GM19239 (cell line): ENCODE data around the gene MARVELD1.
"Not testable (repeated sequence)": the region's sequence is repeated elsewhere in the genome, so short reads cannot be mapped to it uniquely, and the experiment has no call there.

Experiments
- DNase-seq: peaks from one replicate; pipeline ENCODE4 v3.0.0; 2011; ENCODE audit warnings: low spot score; ENCODE audit not compliant: insufficient read length
- FAIRE-seq: peaks from 2 replicates; lab custom pipeline; 2011; peaks lifted over from hg19 to GRCh38; lab: Jason Lieb, UNC

The MARVELD1 gene

DNA sequence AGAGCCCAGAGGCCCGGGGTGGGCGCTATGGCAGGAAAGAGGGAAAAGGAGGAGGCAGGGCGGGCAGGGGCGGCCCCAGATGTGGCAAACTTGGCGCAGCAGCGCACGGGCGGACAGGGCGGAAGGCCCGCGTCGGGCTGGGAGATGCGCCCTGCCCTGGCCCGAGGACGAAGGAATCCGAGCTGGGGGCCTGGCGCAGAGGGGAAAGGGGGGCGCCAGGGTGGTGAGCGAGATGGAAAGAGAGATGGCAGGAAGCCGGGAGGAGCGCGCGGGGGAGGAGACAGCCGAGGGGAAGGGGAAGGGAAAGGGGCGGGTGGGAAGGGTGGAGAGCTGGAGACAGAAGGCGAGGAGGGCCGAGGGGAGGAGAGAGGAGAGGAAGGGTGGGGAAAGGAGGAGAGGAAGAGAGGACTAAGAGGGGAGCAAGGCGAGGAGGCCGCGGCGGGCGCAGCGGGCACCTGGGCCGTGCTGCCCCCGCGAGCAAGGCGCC is at the start of gene MARVELD1:
TSS of gene MARVELD1 (plus strand) at position 392 of the 487 bp plus-strand sequence. CDS start 147 bp downstream, outside the sequence.
- FAIRE-seq (no peak), DNase-seq (no peak)

DNA sequence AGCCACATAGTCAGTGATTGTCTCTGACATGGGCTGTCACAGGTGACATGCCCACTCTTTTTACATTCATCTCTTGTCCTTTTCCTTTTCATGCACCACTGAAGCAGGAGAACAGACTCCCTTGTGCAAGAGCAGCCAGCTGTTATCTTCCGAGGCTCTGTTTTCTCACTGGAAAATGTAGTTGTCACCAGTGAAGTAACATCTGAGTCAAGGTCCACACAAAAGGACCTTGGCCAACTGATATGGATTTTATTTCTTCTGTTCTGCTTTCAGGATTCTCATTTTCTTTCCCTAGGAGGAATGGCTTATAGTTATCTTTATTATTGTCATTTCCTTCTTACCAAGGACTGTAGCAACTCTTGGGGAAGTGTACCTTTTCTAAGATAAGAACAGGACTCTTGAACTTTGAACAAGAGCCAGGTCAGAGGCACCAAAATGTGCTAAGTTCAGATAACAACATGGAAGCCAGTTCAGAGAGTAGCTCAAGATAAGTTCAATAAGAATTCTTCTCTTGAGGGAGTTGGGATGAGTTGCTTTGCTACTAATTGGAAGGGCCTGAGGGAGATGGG is 49.2 kb upstream of the MARVELD1 start:
- FAIRE-seq (no peak), DNase-seq (no peak)

DNA sequence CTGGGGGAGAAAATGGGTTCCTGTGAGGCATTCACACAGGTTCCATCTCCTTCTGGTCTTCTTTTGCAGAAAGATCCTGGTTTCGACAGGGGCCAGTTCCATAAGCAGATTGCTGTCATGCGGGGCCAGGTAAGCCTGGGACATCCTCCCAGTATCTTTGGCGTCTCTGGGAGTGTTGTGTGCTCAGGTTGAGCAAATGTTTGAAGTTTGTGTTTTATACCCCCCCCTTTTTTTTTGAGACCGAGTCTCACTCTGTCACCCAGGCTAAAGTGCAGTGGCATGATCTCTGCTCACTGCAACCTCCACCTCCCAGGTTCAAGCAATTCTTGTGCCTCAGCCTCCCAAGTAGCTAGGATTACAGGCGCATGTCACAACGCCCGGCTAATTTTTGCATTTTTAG is 46.5 kb upstream of the MARVELD1 start:
- DNase-seq (no peak), FAIRE-seq (no peak)

DNA sequence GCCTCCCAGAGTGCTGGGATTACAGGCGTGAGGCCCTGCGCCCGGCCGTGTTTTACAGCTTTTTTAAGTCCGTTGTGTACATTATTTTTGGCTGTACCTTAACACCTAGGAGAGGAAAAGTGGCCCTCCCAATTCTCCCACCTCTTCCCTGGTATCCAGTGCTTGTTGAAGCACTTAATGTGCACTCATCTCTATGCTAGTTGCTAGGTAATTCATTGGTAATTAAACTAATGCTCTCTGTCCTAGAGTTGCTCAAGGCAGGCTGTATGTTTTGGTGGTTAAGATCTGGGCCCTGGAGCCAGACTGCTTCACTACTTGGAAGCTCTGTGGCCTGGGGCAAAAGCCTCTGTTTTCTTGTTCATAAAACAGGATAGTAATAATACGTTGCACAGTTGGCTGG is 46.1 kb upstream of the MARVELD1 start:
- DNase-seq, result no peak
- FAIRE-seq, result no peak

DNA sequence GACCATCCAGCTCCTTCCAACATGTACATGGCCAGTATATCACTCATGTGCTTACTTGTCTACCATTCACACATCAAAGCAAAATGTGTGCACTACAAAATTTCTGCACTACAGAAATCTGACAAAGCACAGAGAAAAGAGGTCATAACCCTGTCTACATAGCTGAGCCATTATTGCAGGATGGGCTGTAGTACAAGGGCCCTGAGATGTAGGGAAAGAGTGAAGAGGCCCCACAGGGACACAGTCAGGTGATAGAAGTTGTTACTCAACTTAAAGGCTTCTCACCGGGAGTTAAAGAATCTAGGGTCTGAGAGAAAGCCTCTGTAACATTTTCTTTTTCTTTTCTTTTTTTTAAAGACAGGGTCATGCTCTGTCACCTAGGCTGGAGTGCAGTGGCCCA is 44.0 kb upstream of the MARVELD1 start:
- no peak for DNase-seq
- FAIRE-seq, result no peak

DNA sequence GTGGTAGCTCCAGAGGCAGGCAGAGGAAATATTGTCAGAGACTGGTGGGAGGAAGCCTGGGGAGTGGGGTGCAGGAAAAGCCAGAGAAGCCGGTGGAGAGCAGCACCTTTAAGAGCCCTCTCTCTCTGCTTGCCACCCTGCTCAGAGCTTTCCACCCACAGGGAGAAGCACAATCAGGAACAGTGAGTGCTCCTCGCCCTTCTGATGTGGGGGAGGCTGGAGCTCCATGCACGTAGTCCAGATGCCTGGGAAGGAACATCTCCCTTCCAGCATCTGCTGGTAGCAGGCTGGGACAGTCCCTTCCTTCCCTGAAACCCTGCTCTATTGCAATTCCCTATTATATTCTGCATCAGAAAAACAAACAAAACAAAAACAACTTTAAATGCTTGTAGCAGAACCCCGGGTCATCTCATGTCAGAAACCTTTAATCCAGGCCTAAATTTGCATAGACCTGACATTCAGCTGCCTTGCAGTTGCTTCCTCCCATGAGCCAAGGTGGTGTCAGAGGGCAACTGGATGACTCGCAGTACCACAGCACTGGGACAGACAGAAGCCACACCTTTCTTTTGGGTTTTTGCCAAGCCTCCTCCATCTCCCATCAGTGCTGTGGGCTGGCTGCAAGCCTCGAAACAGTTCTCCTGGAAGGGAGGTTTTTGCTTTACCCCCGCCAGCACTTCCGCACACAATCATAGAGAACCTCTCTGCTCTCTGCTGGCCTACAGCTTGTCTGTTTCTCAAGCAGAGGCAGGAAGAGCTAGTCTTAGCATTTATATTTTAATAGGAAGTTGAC is 39.6 kb upstream of the MARVELD1 start:
- FAIRE-seq, result no peak
- DNase-seq, result no peak

DNA sequence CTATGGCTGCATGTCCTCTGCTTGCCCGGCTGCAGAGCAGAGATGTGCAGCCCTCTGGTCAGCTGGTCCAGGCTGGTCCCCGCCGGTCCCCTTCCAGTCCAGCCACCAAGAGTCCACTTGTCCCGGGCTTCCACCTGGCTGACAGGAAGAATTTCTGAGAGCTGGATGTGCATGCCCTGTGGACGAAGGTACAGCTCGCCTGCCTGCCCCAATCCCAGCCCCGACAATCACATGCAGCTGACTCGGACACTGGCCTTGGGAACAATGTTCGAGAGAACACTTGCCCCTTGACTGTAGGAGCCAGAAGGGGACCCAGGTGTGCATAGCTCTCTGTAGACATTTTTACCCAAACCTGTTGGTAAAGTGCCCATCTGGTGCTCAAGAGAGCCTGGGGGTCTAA is 38.3 kb upstream of the MARVELD1 start:
- FAIRE-seq (no peak), DNase-seq (no peak)

DNA sequence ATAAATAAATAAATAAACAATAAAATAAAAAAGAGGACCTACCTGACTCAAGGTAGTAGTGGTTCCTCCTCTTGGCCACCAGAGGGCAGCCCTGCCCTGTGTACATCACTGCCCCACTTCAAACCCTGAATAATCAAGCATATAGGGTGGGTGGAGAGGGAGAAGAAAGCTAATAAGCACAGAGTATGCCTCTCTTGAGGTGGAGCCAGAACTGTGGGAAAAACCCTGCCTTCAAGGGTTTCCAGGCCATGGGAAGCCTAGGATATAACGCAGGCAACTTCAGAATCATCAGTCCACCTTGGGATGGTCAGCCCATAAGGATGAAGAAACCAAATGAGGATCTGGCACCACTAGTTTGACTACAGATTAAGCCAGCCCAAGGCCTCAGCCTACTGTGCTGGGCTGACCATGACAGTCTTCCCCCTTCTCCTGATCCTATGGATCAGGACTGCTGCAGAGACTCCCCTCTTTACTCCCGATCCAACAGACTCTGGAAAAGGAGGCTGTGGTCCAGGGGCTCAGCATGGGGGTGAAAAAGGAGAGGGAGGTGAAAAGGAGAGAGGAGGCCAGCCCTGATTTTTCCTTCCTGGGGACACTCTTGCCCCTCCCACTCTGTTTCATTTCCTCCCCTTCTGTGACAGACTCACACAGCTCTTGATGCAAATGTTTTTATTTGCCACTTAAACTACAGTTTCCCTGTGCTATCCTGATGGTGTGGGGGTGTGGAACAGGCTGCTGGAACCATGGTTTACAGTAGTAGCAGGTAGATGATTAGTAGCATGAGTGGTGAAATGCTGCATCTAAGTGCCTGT is 36.6 kb upstream of the MARVELD1 start:
- FAIRE-seq (peak; percentile 86), DNase-seq (peak; percentile 52)

DNA sequence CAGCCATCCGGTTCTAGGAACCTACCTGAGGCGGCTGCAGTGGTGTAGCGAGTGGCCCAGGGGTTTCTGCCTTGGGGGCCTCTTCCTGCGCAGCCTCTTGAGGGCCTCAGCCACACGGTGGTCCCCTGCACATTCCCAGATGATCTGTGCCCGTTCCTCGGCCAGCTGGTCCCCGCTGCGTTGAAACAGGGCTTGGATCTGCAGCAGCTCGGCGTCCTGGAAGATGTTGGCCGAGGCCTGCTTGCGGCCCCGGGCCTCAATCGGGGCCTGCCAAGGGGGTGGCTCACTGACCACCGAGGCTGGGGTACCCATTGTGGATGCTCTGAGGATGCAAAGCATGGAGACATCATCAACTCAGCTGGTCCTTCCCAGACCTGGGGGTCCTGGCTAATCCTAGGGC is 33.9 kb upstream of the MARVELD1 start:
- FAIRE-seq, result no peak

DNA sequence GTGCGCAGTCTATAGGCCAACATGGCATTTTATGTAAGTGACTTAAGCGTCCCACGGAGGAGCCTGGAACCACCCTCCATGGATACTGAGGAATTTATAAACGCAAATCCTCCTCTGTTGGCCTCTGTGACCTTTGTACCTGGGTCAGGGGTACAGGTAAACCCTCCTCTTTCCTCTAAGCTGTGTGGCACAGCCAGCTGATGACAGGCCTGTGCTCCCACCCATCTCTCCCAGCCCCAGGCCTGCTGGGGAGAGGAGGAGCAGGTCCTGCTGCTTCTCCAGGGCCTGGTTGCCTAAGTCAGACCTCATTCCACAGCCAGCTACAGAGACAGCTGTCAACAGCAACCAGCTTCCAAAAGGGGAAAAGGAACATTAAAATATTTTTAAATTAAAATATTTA is 31.5 kb upstream of the MARVELD1 start:
- FAIRE-seq, result no peak
- DNase-seq, result no peak

More for the DNA sequence above, 33.9 kb upstream of the MARVELD1 start:
- DNase-seq, result no peak

DNA sequence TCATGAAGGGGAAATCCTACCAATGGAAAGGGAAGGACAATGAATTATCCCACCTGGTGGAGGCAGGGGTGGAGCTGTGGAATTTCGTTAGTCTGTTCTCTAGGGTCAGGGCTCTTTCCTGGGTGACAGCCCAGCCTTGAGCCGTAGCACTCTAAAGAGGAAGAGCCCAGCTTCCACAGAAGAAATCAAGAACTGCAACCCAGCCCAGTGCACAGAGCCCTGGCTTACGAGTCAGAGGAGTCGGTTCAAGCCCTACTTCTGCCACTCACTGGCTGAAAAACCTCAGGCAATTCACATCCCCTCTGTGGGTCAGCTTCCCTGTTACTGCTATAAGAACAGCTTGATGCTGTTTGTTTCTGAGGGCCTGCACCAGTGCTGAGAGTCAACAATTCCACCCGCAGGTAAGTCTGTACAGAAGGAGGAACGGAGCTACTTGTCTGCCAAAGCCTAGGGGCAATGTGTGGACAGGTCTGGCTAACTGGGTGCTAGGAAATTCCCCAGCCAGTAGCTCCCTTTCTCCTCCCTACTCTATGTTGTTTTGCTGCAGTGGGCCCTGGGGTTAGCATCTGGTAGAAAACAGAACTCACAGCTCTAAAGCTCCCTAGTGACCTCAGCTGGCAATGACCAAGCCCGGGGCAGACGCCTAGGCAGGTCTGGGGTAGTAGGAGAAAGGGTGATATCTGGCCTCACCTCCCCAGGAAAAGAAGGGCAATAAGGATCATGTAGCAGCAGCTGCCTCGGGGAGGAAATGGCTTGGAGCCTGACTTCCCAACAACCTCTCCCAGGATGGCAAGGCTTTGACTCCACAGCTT is 29.8 kb upstream of the MARVELD1 start:
- FAIRE-seq, result no peak
- no peak for DNase-seq

DNA sequence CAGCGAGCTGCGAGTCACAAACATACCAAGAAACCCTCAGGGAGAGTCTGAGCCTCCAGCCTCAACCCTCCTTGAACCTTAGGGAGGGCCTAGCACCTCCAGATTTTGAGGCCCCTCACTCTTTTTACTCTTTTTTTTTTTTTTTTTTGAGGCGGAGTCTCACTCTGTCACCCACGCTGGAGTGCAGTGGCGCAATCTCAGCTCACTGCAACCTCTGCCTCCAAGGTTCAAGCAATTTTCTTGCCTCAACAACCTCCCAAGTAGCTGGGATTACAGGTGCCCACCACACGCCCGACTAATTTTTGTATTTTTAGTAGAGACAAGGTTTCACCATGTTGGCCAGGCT is 29.2 kb upstream of the MARVELD1 start:
- DNase-seq, FAIRE-seq: not testable (repeated sequence)

DNA sequence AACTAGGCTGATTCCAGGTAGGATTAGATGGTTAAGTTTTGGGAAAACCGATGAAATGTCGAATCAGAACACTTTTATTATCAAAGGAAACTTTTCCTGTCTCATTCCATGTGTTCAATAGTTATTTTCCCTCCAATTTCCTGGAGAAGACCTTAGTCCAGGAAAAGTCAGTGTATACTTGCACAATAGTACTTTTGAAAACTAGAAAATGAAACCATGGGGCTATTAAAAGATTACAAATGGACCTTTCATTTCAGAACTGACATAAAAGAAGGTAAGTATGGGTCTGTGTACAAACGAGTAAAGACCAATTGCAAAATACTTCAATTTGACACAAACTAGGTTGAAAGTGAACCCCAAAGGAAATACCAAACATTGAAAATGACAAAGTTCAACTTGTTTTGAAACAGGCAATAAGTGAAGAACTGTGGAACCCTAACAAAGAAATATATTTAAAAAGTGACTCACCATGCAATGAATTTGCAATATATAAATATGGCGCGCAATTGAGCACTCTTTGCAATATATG is 28.6 kb upstream of the MARVELD1 start:
- DNase-seq (no peak), FAIRE-seq (no peak)

DNA sequence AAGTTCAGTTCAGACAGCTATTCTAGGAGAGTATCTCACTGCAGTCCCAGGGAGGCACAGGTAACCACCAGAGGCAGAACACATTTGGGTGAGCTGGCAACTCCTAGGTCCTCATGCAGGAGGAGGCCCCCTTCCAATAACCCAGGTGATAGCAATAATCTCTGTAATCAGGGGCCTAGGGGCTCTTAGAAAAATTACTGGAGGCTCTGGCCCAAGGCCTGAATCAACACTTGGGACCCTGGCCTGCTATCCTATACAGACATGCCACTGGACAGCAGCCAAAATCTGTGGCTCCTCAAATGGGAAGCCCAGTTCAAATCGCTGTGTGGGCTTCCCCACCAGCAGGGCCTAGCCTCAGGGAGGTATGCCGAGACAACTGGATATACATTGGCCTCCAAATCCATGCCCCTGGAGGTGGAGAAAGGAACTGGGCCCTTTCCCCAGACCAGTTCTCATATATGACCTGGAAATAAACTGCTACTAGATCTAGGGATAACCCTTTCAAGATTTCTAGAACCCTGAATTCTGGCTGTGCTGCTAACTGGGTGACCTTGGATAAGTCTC is 28.1 kb upstream of the MARVELD1 start:
- no peak for FAIRE-seq
- no peak for DNase-seq

DNA sequence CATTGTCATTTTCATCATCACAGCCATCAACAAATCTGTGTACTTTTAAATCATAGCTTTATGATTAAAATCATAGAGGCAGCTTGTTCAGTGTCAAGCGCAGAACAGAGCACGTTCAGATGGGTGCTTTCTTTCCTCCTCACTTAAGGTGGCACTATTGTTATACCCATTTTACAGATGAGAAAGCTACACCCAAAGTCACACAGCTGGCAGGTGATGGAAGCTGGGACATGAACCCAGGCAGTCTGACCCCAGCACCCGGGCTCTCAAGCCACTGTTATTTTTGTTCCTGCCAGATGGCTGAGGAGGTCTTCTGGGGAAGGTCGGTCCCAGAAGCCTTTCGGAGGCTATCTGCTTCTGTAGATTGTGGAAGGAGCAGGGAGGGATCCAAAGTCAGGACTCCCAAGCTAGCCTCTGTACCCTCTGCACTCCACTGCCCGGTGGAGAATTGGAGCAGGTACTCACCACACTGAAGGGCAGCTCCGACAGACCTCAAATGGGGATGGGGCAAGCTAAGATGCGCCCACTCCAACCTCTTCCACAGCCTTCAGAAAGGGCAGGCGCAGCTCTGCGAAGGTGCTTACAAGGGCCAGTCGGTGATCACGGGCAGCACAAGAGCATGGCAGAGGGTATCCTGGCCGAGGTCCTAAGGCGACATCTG is 27.1 kb upstream of the MARVELD1 start:
- DNase-seq (no peak), FAIRE-seq (no peak)

DNA sequence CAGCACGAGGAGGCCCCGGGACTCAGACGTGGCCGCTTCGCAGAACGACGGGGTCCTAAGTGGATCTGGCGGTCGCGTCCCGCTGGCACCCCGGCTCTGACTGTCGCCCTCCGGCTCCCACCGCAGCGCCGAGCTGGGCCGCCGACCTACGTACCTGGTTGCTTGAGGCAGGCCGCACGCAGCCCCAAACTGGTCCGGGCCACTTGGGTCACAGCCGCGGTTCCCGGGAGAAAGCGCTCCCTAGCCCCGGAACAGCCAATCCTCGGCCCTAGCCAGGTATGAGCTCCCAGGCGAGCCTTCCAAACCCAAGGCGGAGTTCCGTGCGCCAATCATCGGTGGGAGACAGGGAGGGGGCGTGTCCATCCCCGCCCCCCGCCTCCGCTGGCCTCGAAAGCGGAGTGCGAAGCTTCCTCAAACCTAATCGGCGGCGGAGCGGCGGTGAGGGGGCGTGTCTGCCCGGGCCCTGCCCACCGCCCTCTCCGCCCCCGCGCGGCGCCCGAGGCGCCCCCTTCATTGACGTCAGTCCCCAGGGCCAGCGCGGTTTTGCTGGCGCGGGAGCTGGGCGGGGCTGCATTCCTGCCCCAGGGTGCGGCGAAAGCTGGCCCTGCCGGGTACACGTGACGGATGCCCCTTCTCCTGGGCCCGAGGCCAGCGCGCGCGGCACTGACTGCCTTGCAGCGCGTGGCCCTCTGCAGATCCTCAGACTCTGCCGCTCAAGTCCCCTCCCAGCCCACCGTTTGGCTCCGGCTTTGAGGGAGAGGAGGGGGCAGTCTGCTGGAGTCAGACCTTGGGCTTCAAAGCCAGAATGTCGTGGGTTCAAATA is 26.4 kb upstream of the MARVELD1 start, which contains the start of gene AVPI1:
TSS of gene AVPI1 (minus strand) at position 280 of the 823 bp plus-strand sequence. CDS start 7,336 bp downstream, outside the sequence.
- DNase-seq (peak; percentile 88), FAIRE-seq (peak; percentile 51)

DNA sequence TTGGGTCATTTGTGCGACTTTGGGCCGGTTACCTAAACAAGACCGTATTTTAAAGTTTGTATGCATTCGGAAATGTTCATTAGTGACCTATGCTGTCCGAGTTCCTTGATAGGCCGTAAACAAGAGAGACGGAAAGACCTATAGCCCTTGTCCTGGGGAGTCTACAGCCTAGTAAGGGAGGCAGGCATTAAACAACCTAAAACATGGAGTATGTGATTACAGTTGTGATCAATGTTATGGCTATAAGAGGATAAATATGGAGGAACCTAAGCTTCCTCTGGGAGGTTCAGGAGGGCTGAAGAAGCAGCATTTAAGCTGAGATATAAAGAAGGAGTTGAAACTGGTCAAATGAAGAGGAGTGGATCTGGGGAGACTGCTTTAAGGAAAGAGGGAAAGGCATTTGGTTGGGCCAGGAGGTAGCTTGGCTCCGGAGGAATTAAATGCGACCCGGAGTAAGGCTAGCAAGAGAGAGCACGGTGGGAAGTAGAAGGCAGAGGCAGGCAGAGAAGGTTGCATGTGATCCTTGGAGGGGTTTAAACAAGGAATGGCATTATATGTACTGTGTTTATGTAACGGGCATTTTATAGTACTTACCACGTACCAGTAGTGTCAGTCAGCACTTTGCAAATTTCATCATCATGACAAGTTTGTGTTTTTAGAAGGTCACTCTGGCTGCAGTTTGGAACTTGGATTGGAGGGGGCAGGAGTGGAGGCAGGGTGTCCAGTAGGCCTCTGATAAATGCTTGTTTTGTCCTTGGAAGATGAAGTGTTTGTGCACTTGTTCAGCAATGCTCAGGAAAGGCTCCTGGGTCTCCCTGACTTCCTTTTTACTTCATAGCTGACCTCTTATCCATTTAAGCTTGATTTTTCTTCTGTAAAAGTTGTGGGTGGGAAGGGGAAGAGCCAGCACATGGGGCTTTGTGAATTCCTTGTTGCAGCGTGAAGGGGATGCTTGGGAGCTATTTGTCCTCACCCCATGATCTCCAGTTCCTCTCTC is 25.4 kb upstream of the MARVELD1 start:
- no peak for DNase-seq
- no peak for FAIRE-seq
